ENCODE data around the gene ABHD2. TPM values are rescaled to one million over a fixed set of nuclear protein-coding genes. Genes with fewer than 3 reads are reported as not detected.

ABHD2 gene
- total and polyA plus RNA-seq, 9 of the 15 experiments (the other 6 are each of a cell fraction or from before 2014, with no cell fraction given): 16.9 to 99.8 (median 47.5) TPM

DNA sequence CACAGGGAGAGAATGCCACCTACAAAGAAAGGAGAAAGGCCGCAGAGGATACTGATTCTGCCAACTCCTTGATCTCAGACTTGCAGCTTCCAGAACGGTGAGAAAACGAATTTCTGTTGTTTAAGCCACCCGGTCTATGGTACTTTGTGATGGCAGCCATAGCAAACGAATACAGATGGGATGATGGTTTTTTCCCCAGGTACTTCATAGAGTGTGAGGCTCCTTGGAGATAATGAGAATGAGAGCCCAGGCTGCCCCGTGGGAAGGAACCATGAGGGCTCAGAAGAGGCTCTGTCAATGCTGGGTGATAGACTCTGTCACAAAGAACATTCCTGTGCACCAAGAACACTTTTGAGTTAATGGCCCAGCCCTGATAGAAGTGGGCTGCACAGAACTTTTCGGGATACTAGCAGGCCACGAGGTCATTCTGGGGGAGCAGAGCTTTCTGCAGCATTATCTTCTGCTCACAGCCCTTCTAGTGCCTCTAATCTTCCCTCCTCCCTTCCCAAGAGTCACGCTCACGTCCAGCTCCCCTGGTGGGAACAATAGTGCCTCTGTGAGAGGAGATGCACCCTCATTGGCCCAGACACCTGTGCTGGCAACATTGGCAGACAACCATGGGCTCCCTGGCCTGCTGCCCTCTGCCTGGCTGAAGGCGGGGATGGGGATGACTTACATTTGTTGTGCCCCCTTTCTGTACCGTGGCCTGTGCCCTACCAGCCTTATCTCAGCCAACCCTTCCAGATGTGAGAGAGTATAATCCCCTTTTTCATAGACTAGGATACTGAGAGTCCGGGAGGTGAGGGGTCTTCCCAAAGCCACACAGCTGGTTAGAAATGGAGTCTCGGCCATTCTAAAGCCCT lies 138.3 kb downstream of the ABHD2 start (continued):
- TF ChIP-seq NONO (IDR thresholded peaks at IDR 0.05; ENCODE audit: low read depth in 2 of 2, low read length in 1 of 2): no peak
- TF ChIP-seq SMARCB1 (IDR thresholded peaks at IDR 0.05; ENCODE audit: insufficient read length, low read depth): no peak
- TF ChIP-seq ARHGAP35 (IDR thresholded peaks at IDR 0.05; ENCODE audit: partially characterized antibody): no peak
- TF ChIP-seq CHD4 (IDR thresholded peaks at IDR 0.05; ENCODE audit: insufficient read depth, insufficient replicate concordance, low read depth, low read length, poor library complexity, severe bottlenecking): no peak
- TF ChIP-seq, protein P1, sequence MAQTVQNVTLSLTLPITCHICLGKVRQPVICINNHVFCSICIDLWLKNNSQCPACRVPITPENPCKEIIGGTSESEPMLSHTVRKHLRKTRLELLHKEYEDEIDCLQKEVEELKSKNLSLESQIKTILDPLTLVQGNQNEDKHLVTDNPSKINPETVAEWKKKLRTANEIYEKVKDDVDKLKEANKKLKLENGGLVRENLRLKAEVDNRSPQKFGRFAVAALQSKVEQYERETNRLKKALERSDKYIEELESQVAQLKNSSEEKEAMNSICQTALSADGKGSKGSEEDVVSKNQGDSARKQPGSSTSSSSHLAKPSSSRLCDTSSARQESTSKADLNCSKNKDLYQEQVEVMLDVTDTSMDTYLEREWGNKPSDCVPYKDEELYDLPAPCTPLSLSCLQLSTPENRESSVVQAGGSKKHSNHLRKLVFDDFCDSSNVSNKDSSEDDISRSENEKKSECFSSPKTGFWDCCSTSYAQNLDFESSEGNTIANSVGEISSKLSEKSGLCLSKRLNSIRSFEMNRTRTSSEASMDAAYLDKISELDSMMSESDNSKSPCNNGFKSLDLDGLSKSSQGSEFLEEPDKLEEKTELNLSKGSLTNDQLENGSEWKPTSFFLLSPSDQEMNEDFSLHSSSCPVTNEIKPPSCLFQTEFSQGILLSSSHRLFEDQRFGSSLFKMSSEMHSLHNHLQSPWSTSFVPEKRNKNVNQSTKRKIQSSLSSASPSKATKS (CRISPR knock-in tag; IDR thresholded peaks at IDR 0.05): no peak
- no peak for TF ChIP-seq ILK (tag; IDR thresholded peaks at IDR 0.05; ENCODE audit: borderline replicate concordance, low read depth)
- TF ChIP-seq TAL1 (IDR thresholded peaks at IDR 0.05): peak; percentile 80
- peak; percentile 60; the same call in 1 of the 2 replicates for TF ChIP-seq ZNF766 (CRISPR knock-in tag; conservative IDR thresholded peaks at IDR 0.05)
- TF ChIP-seq CXXC5 (CRISPR knock-in tag; IDR thresholded peaks at IDR 0.05): no peak
- no peak for TF ChIP-seq MIER1 (IDR thresholded peaks at IDR 0.05; ENCODE audit: low read depth)
- no peak for TF ChIP-seq HDAC3 (IDR thresholded peaks at IDR 0.05; ENCODE audit: borderline replicate concordance, partially characterized antibody)
- TF ChIP-seq, protein P2, sequence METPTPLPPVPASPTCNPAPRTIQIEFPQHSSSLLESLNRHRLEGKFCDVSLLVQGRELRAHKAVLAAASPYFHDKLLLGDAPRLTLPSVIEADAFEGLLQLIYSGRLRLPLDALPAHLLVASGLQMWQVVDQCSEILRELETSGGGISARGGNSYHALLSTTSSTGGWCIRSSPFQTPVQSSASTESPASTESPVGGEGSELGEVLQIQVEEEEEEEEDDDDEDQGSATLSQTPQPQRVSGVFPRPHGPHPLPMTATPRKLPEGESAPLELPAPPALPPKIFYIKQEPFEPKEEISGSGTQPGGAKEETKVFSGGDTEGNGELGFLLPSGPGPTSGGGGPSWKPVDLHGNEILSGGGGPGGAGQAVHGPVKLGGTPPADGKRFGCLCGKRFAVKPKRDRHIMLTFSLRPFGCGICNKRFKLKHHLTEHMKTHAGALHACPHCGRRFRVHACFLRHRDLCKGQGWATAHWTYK (CRISPR knock-in tag; IDR thresholded peaks at IDR 0.05): no peak
- no peak for TF ChIP-seq DMBX1 (CRISPR knock-in tag; IDR thresholded peaks at IDR 0.05; ENCODE audit: borderline replicate concordance)
- TF ChIP-seq, protein P3, sequence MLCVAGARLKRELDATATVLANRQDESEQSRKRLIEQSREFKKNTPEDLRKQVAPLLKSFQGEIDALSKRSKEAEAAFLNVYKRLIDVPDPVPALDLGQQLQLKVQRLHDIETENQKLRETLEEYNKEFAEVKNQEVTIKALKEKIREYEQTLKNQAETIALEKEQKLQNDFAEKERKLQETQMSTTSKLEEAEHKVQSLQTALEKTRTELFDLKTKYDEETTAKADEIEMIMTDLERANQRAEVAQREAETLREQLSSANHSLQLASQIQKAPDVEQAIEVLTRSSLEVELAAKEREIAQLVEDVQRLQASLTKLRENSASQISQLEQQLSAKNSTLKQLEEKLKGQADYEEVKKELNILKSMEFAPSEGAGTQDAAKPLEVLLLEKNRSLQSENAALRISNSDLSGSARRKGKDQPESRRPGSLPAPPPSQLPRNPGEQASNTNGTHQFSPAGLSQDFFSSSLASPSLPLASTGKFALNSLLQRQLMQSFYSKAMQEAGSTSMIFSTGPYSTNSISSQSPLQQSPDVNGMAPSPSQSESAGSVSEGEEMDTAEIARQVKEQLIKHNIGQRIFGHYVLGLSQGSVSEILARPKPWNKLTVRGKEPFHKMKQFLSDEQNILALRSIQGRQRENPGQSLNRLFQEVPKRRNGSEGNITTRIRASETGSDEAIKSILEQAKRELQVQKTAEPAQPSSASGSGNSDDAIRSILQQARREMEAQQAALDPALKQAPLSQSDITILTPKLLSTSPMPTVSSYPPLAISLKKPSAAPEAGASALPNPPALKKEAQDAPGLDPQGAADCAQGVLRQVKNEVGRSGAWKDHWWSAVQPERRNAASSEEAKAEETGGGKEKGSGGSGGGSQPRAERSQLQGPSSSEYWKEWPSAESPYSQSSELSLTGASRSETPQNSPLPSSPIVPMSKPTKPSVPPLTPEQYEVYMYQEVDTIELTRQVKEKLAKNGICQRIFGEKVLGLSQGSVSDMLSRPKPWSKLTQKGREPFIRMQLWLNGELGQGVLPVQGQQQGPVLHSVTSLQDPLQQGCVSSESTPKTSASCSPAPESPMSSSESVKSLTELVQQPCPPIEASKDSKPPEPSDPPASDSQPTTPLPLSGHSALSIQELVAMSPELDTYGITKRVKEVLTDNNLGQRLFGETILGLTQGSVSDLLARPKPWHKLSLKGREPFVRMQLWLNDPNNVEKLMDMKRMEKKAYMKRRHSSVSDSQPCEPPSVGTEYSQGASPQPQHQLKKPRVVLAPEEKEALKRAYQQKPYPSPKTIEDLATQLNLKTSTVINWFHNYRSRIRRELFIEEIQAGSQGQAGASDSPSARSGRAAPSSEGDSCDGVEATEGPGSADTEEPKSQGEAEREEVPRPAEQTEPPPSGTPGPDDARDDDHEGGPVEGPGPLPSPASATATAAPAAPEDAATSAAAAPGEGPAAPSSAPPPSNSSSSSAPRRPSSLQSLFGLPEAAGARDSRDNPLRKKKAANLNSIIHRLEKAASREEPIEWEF (CRISPR knock-in tag; IDR thresholded peaks at IDR 0.05): no peak
- TF ChIP-seq, protein P4, sequence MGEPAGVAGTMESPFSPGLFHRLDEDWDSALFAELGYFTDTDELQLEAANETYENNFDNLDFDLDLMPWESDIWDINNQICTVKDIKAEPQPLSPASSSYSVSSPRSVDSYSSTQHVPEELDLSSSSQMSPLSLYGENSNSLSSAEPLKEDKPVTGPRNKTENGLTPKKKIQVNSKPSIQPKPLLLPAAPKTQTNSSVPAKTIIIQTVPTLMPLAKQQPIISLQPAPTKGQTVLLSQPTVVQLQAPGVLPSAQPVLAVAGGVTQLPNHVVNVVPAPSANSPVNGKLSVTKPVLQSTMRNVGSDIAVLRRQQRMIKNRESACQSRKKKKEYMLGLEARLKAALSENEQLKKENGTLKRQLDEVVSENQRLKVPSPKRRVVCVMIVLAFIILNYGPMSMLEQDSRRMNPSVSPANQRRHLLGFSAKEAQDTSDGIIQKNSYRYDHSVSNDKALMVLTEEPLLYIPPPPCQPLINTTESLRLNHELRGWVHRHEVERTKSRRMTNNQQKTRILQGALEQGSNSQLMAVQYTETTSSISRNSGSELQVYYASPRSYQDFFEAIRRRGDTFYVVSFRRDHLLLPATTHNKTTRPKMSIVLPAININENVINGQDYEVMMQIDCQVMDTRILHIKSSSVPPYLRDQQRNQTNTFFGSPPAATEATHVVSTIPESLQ (CRISPR knock-in tag; IDR thresholded peaks at IDR 0.05): no peak
